ENCODE data around the gene PPP2R3A.

The PPP2R3A gene

DNA sequence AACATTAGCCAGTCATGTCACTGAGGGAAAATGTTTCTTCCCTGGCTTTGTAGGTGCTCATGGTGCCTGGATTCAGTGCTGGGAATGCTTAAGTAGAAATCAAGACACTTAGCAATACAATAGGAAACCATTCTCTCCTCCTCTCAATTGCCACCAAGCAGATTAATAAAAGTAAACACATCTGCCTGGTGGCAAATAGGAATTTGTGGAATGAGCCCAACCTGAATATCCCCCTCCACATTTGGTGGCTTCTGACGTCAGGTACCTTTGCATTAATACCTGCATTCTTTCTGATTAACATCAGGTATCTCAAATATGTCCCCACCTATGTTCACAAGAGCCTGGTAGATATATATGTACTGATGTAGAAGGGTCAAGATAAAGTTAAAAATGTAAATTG lies 42.7 kb downstream of the PPP2R3A start:
- no peaks in the 10 kb centered on the region for H3K79me2 ChIP-seq (ENCODE audit: insufficient read depth, low read length)
- no peaks in the 10 kb centered on the region for H3K9me3 ChIP-seq (ENCODE audit: insufficient read depth, low read depth, low read length)
- no peak overlapping the region for H3K4me2 ChIP-seq (ENCODE audit: low read depth, low read length, poor library complexity, severe bottlenecking)
- TF ChIP-seq, protein P1, sequence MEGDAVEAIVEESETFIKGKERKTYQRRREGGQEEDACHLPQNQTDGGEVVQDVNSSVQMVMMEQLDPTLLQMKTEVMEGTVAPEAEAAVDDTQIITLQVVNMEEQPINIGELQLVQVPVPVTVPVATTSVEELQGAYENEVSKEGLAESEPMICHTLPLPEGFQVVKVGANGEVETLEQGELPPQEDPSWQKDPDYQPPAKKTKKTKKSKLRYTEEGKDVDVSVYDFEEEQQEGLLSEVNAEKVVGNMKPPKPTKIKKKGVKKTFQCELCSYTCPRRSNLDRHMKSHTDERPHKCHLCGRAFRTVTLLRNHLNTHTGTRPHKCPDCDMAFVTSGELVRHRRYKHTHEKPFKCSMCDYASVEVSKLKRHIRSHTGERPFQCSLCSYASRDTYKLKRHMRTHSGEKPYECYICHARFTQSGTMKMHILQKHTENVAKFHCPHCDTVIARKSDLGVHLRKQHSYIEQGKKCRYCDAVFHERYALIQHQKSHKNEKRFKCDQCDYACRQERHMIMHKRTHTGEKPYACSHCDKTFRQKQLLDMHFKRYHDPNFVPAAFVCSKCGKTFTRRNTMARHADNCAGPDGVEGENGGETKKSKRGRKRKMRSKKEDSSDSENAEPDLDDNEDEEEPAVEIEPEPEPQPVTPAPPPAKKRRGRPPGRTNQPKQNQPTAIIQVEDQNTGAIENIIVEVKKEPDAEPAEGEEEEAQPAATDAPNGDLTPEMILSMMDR (conservative IDR thresholded peaks at IDR 0.05; ENCODE audit: low read length): no peak
- TF ChIP-seq EZH2phosphoT487 (IDR thresholded peaks at IDR 0.05; ENCODE audit: borderline replicate concordance): no peak
- no peaks in the 10 kb centered on the region for H3K4me1 ChIP-seq (ENCODE audit: insufficient read depth, low read length, poor library complexity, severe bottlenecking)
- no peaks in the 10 kb centered on the region for H3K27me3 ChIP-seq (ENCODE audit: insufficient read depth, low read length, poor library complexity, severe bottlenecking)
- H3K36me3 ChIP-seq (ENCODE audit: insufficient read depth, low read length): no peaks in the 10 kb centered on the region
- no peak overlapping the region for H3K9ac ChIP-seq (ENCODE audit: low read depth, low read length, poor library complexity, severe bottlenecking)
- no peaks in the 10 kb centered on the region for H3K9me2 ChIP-seq (replicated peaks; ENCODE audit: low read depth, low read length)
- H2AFZ ChIP-seq (ENCODE audit: low read length): no peak overlapping the region
- H3K4me3 ChIP-seq (ENCODE audit: low read length, poor library complexity, severe bottlenecking): no peak overlapping the region
- no peaks in the 10 kb centered on the region for H3F3A ChIP-seq (ENCODE audit: low read depth)
- no peaks in the 10 kb centered on the region for H4K20me1 ChIP-seq (ENCODE audit: insufficient read depth, low read length, poor library complexity, severe bottlenecking)

DNA sequence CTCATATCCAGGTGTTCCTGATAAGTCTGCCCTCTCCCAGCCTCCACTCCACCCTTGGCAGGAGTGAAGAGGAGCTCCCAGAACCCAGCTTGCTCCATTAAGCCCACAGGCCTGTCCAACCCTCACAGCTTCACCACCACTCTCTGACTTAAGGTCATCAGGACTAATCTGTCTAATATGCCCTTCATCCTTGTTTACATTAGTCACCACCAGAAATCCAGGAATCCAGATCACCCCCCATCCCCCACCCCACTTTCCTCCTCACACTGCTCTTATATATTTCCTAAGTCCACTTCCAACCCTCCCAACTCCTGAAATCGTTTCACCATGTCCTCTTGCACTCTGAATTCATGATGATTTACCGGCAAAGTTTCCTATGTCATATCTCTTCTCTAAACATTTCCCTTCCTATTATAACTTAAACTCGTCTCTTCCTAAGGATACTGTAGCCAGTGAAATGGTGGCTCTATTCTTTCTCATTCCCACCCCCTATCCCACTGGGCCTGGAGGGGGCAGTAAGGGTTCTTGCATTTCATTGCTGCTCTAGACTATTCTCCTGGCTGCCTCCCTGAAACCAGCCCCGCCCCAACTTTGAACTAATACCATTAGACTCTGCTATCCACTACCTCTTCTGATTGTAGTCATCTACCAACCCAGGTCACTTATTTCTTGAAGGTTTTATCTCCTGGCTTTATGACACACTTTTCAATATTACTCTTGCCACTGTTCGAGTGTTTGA lies 43.4 kb downstream of the PPP2R3A start:
- H4K20me1 ChIP-seq (ENCODE audit: insufficient read depth, low read length, poor library complexity, severe bottlenecking): no peaks in the 10 kb centered on the region
- no peak overlapping the region for H3K9ac ChIP-seq (ENCODE audit: low read depth, low read length, poor library complexity, severe bottlenecking)
- no peaks in the 10 kb centered on the region for H3K27me3 ChIP-seq (ENCODE audit: insufficient read depth, low read length, poor library complexity, severe bottlenecking)
- no peak overlapping the region for H2AFZ ChIP-seq (ENCODE audit: low read length)
- no peaks in the 10 kb centered on the region for H3K36me3 ChIP-seq (ENCODE audit: insufficient read depth, low read length)
- H3K4me2 ChIP-seq (ENCODE audit: low read depth, low read length, poor library complexity, severe bottlenecking): no peak overlapping the region
- no peaks in the 10 kb centered on the region for H3K9me2 ChIP-seq (replicated peaks; ENCODE audit: low read depth, low read length)
- TF ChIP-seq, protein P1 (conservative IDR thresholded peaks at IDR 0.05; ENCODE audit: low read length): no peak
- no peak for TF ChIP-seq EZH2phosphoT487 (IDR thresholded peaks at IDR 0.05; ENCODE audit: borderline replicate concordance)
- no peaks in the 10 kb centered on the region for H3K9me3 ChIP-seq (ENCODE audit: insufficient read depth, low read depth, low read length)
- H3K4me1 ChIP-seq (ENCODE audit: insufficient read depth, low read length, poor library complexity, severe bottlenecking): no peaks in the 10 kb centered on the region
- no peaks in the 10 kb centered on the region for H3F3A ChIP-seq (ENCODE audit: low read depth)
- H3K79me2 ChIP-seq (ENCODE audit: insufficient read depth, low read length): no peaks in the 10 kb centered on the region
- no peak overlapping the region for H3K4me3 ChIP-seq (ENCODE audit: low read length, poor library complexity, severe bottlenecking)

DNA sequence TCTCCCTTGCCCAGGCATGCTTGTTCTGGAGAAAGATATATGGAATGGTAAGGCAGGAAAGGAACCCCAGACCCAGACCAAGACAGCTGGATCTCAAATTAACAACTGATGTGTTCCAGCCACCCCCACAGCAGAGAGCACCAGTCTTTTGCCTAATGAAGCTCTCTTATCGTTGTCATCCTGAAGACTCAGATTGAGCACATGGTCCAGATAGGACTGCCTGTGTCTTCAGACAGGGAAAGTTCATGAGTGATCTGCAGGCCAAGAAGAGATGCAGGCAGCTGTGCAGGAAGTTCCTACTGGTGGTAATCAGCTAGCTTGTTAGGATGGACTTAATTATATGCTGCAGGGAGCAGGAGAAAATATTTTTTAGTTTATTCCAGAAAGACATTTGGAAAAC lies 53.3 kb downstream of the PPP2R3A start:
- Histone ChIP-seq H3F3A (ENCODE audit: low read depth) (no peaks in the 10 kb centered on the region), H3K9me3 (ENCODE audit: insufficient read depth, low read depth, low read length) (no peaks in the 10 kb centered on the region), H3K4me2 (ENCODE audit: low read depth, low read length, poor library complexity, severe bottlenecking) (no peak overlapping the region), H4K20me1 (ENCODE audit: insufficient read depth, low read length, poor library complexity, severe bottlenecking) (no peaks in the 10 kb centered on the region), H3K9me2 (replicated peaks; ENCODE audit: low read depth, low read length) (no peaks in the 10 kb centered on the region), H2AFZ (ENCODE audit: low read length) (no peak overlapping the region), H3K79me2 (ENCODE audit: insufficient read depth, low read length) (no peaks in the 10 kb centered on the region), H3K36me3 (ENCODE audit: insufficient read depth, low read length) (no peaks in the 10 kb centered on the region), H3K9ac (ENCODE audit: low read depth, low read length, poor library complexity, severe bottlenecking) (no peak overlapping the region), H3K27me3 (ENCODE audit: insufficient read depth, low read length, poor library complexity, severe bottlenecking) (no peaks in the 10 kb centered on the region), H3K4me3 (ENCODE audit: low read length, poor library complexity, severe bottlenecking) (no peak overlapping the region), H3K4me1 (ENCODE audit: insufficient read depth, low read length, poor library complexity, severe bottlenecking) (no peaks in the 10 kb centered on the region)
- TF ChIP-seq, protein P1 (conservative IDR thresholded peaks at IDR 0.05; ENCODE audit: low read length): no peak
- TF ChIP-seq EZH2phosphoT487 (IDR thresholded peaks at IDR 0.05; ENCODE audit: borderline replicate concordance): no peak

Data from Loucy (cell line).